Ascending aorta (tissue), 2 donors: ENCODE data around the gene MMP25. TPM values are rescaled to one million over a fixed set of nuclear protein-coding genes. Genes with fewer than 3 reads are reported as not detected.

Experiments used
- DNase-seq, 2 donors: peaks; one replicate each; pipeline ENCODE4 v3.0.0-alpha.2; 2019; ENCODE audit warnings: low spot score in 2 of 2
- H3K27ac ChIP-seq, 2 donors: fragments of 200-600 bp; sonication (generic); one replicate each; pipeline ENCODE4 v1.5.1; 2016 to 2017; ENCODE audit warnings: mild to moderate bottlenecking in 1 of 2
- H3K27me3 ChIP-seq: fragments of 200-600 bp; sonication (generic); one replicate; pipeline ENCODE4 v1.5.1; 2017
- H3K36me3 ChIP-seq, 2 donors: fragments of 200-600 bp; sonication (generic); one replicate each; pipeline ENCODE4 v1.5.1; 2016
- H3K4me1 ChIP-seq, 2 donors: fragments of 200-600 bp; sonication (generic); one replicate each; pipeline ENCODE4 v1.5.1; 2016 to 2017; ENCODE audit warnings: mild to moderate bottlenecking in 1 of 2
- H3K4me3 ChIP-seq, 2 donors: fragments of 200-600 bp; sonication (generic); one replicate each; pipeline ENCODE4 v1.5.1; 2016 to 2017; ENCODE audit warnings: mild to moderate bottlenecking in 1 of 2
- H3K9me3 ChIP-seq, 2 donors: fragments of 200-600 bp; sonication (generic); one replicate each; pipeline ENCODE4 v1.5.1; 2016
- CTCF ChIP-seq, 3 experiments: fragments of 200-600 bp in 2 of 3; fragments of 450-650 bp in 1 of 3; sonication (generic) in 2 of 3; IDR thresholded peaks; one replicate each; pipeline ENCODE4 v1.5.1; 2016 to 2019; ENCODE audit warnings: antibody characterized with exemption in 3 of 3, mild to moderate bottlenecking in 1 of 3, moderate library complexity in 1 of 3
- intact Hi-C: fragments of 100-400 bp; cut with DNase I; formaldehyde crosslinking; loops from one replicate; pipeline ENCODE4 v1.15.1; 2023
- total RNA-seq: library from RNA; depleted of rRNA; stranded (reverse); fragments of >200 nt; gene quantifications from one replicate; pipeline ENCODE4 v1.1.0, GENCODE V29; 2016

MMP25 gene
- total RNA-seq, 1 donor from 2014 or later: 0.21 TPM

GRCh38 chr16:3088450-3088849 lies 42.1 kb downstream of the MMP25 start:
- no peak for TF ChIP-seq CTCF (IDR thresholded peaks at IDR 0.05)
- Histone ChIP-seq H3K4me1 (no peaks in the 10 kb centered on the region), H3K27ac (no peak overlapping the region), H3K9me3 (no peaks in the 10 kb centered on the region), H3K36me3 (no peaks in the 10 kb centered on the region), H3K4me3 (no peak overlapping the region), H3K27me3 (no peaks in the 10 kb centered on the region)
- intact Hi-C loops: no loop called here
- no peak for DNase-seq

- TF ChIP-seq CTCF (IDR thresholded peaks at IDR 0.05): no peak
- H3K36me3 ChIP-seq: no peaks in the 10 kb centered on the region
- intact Hi-C loops: no loop called here
- H3K4me3 ChIP-seq: no peak overlapping the region
- no peak overlapping the region for H3K27ac ChIP-seq
- no peaks in the 10 kb centered on the region for H3K9me3 ChIP-seq
- no peaks in the 10 kb centered on the region for H3K4me1 ChIP-seq
- H3K27me3 ChIP-seq: no peaks in the 10 kb centered on the region
- DNase-seq: no peak
Measured at GRCh38 chr16:3088925-3089716, 42.8 kb downstream of the MMP25 start.

- no peaks in the 10 kb centered on the region for H3K9me3 ChIP-seq
- H3K27ac ChIP-seq: no peak overlapping the region
- no peak for DNase-seq
- no peaks in the 10 kb centered on the region for H3K27me3 ChIP-seq
- TF ChIP-seq CTCF (IDR thresholded peaks at IDR 0.05): no peak
- H3K4me1 ChIP-seq: no peaks in the 10 kb centered on the region
- no peaks in the 10 kb centered on the region for H3K36me3 ChIP-seq
- intact Hi-C loops: no loop called here
- H3K4me3 ChIP-seq: no peak overlapping the region
Measured at GRCh38 chr16:3089717-3090592, 43.6 kb downstream of the MMP25 start.

GRCh38 chr16:3091551-3091950 lies 45.2 kb downstream of the MMP25 start:
- Histone ChIP-seq H3K27ac (no peak overlapping the region), H3K27me3 (no peaks in the 10 kb centered on the region), H3K9me3 (no peaks in the 10 kb centered on the region), H3K4me3 (no peak overlapping the region), H3K36me3 (no peaks in the 10 kb centered on the region), H3K4me1 (no peaks in the 10 kb centered on the region)
- no peak for TF ChIP-seq CTCF (IDR thresholded peaks at IDR 0.05)
- intact Hi-C loops: no loop called here
- no peak for DNase-seq

- no peaks in the 10 kb centered on the region for H3K4me1 ChIP-seq
- H3K27ac ChIP-seq: no peak overlapping the region
- DNase-seq: no peak
- H3K36me3 ChIP-seq: no peaks in the 10 kb centered on the region
- no peak for TF ChIP-seq CTCF (IDR thresholded peaks at IDR 0.05)
- no peaks in the 10 kb centered on the region for H3K9me3 ChIP-seq
- H3K27me3 ChIP-seq: no peaks in the 10 kb centered on the region
- intact Hi-C loops: no loop called here
- H3K4me3 ChIP-seq: no peak overlapping the region
Measured at GRCh38 chr16:3092501-3092941, 46.2 kb downstream of the MMP25 start.
